ENCODE measurements around the gene PDE4D.

PDE4D gene

DNA sequence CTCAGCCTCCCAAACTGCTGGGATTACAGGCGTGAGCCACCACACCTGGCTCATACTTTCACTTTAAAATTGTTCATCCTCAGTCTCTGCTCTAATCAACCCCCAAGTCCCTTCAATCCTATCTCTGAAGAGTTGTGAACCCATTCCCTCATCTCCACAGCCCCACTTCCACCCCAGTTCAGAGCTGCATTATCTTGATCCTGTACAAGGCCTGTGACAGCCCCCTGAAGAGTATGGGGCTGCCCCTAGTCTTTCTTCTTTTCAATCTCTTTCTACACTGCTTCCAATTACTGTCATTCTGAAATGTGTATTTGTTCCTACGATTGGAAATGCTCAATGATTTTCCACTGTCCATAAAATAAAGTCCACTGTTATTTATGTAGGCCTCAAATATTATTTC, 722.4 kb downstream of the PDE4D start:
- DNase-seq (ENCODE audit: low read depth) = no peak

DNA sequence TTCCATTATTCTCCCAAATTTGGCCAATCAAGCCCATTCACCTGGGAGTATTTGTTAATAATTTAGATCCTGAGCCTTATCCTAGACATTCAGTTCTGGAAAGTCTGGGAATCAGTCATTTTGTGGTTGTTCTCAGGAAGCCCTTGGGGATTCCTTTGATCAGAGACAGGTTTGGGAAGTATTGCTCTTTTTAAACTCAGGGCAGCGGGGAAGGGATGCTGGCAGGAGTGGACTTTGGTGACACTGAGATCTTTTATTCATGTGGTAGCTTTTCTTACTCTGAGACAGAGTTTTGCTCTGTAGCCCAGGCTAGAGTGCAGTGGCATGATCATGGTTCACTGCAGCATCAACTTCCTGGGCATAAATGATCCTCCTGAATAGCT, 723.8 kb downstream of the PDE4D start:
- DNase-seq (ENCODE audit: low read depth) = no peak

GRCh38 chr5:59169081-59169767, 724.3 kb downstream of the PDE4D start:
- DNase-seq (ENCODE audit: low read depth) = no peak

DNA sequence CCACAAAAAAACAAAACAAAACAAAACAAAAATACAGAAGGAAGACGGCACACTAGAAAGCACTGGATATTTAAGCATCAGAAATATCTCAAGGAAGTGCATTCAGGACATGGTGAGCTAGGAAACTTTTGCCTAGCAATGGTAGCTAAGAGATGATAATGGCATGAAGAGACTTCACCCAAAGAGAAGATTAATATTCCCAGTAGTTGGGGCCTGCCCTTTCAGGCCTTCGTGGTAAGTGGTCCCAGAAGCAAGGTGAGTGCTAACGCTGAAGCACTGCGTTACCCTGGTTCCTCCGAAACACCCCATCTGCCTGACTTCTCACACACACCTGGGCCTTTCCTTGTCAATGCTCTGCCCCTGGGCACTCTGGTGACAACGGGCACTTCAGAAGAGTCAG, 725.5 kb downstream of the PDE4D start:
- no peak for DNase-seq (ENCODE audit: low read depth)

GRCh38 chr5:59164041-59164830, 729.3 kb downstream of the PDE4D start:
- DNase-seq (ENCODE audit: low read depth) = no peak

GRCh38 chr5:59161221-59162105, 732.1 kb downstream of the PDE4D start:
- no peak for DNase-seq (ENCODE audit: low read depth)

GRCh38 chr5:59158637-59159391, 734.7 kb downstream of the PDE4D start:
- no peak for DNase-seq (ENCODE audit: low read depth)

DNA sequence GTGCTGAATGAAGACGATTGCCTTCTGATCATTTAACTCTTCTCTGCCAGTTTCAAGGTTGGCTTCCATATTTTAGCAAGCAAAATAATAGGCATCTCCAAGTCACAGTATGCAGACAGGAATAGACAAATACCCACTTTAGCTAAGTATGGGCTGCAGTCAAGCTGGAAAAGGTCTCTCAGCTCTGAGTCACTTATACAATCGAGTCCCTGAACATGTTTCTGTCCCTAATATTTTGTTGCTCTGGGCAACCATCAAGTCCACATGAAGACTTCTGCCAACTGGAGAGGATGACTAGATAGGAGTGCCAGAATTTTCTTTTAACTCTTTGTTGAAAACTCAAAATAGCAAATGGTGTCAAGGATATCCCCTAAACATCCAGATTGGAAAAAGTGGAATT, 735.4 kb downstream of the PDE4D start:
- no peak for DNase-seq (ENCODE audit: low read depth)

GRCh38 chr5:59157068-59157467, 736.5 kb downstream of the PDE4D start:
- no peak for DNase-seq (ENCODE audit: low read depth)

- no peak for DNase-seq (ENCODE audit: low read depth)
Measured at GRCh38 chr5:59152701-59153245, 740.8 kb downstream of the PDE4D start.

DNA sequence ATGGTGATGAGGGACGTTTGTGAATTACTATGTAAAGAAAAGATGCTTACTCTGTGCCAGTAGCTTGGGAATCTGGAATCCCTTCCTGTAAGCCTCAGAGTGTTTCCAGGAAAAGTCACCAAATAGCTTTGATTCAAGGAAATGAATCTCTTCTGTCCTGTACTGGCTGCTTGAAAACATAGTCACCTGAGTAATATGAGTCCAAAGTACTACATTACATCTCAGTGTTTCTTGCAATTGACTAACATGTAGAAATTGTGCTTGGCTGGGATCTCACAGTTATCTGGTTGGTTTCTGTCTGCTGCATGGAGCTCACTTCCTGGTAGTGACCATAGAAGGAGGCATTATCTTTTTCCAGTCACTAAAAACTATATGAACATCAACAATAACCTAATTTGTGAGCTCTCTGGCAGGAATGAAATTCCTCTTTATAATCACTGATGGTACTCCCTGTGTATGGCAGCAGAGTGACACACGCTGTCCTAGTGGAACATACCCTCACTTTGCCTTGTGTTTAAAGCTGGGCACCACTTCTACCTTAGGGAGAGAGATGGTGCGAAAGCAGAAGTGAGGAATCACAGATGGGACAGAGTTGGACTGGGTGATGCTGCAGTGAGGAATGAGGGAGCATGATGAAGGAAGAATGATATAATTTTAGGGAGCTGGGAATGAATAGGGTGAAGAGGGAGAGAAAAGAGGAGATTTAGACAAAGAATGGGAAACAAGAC, 742.2 kb downstream of the PDE4D start:
- no peak for DNase-seq (ENCODE audit: low read depth)

DNA sequence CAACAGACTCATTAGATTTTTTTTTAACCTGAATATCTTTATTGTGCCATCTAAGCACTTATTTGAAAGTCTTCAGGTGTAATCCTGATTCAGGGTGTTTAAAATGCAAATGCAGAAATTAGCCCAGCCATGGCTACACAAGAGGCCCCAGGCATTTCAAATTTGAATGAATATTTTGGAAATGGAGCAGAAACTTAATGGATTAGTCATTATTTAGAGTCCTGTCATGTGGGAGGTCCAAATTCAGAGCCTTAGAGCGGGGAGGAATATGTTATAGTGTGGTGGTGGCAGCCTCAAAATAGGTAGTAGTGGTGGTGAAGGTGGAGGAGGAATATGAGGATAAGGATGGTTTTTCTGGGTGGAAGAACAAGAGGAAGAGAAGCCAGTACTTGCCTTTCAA, 743.7 kb downstream of the PDE4D start:
- no peak for DNase-seq (ENCODE audit: low read depth)

DNA sequence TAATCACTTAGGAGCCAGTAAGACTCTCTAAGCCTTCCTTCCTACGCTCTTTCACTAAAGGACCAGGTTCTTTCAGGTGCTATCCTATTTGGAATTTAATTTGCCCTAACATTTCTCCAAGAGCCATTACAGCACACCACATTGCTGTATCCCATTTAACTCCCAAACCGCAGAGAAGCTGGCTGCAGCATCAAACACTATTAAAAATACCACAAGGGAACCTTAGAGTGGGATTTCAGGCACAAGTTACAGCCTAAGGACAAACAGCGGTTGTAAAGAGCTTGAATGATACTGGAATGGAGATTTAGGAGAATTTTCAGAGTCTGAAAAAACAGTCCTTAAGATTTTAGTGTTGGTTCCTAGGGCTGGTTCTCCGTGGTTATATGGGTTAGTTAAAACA, 744.3 kb downstream of the PDE4D start:
- DNase-seq (ENCODE audit: low read depth) = no peak

- no peak for DNase-seq (ENCODE audit: low read depth)
Measured at GRCh38 chr5:59146729-59147128, 746.8 kb downstream of the PDE4D start.

- DNase-seq (ENCODE audit: low read depth) = no peak
Measured at GRCh38 chr5:59143926-59144333, 749.6 kb downstream of the PDE4D start.

GRCh38 chr5:59142927-59143326, 750.6 kb downstream of the PDE4D start:
- DNase-seq (ENCODE audit: low read depth) = no peak

DNA sequence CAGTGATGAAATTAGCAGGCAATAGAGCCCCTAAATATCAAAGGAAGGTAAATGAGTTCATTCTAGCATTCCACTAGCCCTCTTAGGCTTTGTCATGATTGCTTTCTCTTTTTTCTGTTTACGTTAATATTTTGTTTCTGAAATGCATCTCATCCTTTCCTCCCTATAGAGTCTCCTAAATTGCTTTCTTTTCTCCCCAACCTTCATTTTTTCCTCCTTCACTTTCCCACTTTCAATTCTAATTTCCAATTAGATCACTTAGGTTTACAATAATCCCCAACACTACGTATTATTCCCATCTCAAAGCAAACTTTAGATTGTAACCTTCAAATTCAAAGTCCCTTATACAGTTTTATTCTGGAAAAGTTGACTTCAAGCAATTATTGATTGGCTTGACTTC, 751.4 kb downstream of the PDE4D start:
- no peak for DNase-seq (ENCODE audit: low read depth)

- DNase-seq (ENCODE audit: low read depth) = no peak
Measured at GRCh38 chr5:59140133-59140532, 753.4 kb downstream of the PDE4D start.

GRCh38 chr5:59139695-59140094, 753.8 kb downstream of the PDE4D start:
- no peak for DNase-seq (ENCODE audit: low read depth)

DNA sequence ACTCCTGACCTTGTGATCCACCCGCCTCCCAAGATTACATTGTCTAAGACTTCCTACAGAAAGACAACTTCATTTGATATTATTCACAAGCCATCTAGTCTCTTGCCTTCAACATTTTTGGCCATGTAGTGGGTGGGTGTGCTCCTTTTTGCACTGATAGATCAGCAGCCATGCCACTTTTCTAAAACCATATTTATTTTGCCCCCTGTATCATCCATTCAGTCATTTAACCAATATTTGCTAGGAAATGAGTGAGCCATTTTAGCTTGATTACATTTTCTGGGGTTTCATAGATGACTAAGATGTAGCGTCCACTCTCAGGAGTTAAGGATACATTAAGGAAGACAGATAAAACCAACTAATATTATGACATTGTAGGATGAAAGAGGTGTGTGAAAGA, 755.0 kb downstream of the PDE4D start:
- DNase-seq (ENCODE audit: low read depth) = no peak

- no peak for DNase-seq (ENCODE audit: low read depth)
Measured at GRCh38 chr5:59137846-59138245, 755.7 kb downstream of the PDE4D start.
